WTC11 (cell line): Measurements from ENCODE around the gene STARD13. TPM values are rescaled to one million over a fixed set of nuclear protein-coding genes. Genes with fewer than 3 reads are reported as not detected.

Source experiments
- ATAC-seq: fragments of 200-7000 bp; cut with Tn5 transposase; 2 replicates; pipeline ENCODE4 v1.10.0; 2021; ENCODE audit warnings: mild to moderate bottlenecking, moderate library complexity
- CTCF ChIA-PET: fragments of 300-600 bp; sonication (Branson Sonifier 250); formaldehyde crosslinking; loops from one replicate; lab custom pipeline; 2021; ENCODE audit warnings: antibody characterized with exemption; lab: Charles Lee
- POLR2A ChIA-PET: fragments of 350-600 bp; sonication (Branson Sonifier 250); formaldehyde crosslinking; loops from one replicate; lab custom pipeline; 2021; ENCODE audit warnings: antibody characterized with exemption; lab: Charles Lee
- DNase-seq: peaks from one replicate; pipeline ENCODE4 v3.0.0; 2021; ENCODE audit warnings: low spot score
- H3K27ac Mint-ChIP-seq: 2 replicates; pipeline ENCODE4 v1.8.0; 2021; ENCODE audit warnings: mixed read lengths
- H3K27me3 Mint-ChIP-seq: 2 replicates; pipeline ENCODE4 v1.8.0; 2021; ENCODE audit warnings: low read depth, mild to moderate bottlenecking, moderate library complexity, mixed read lengths
- H3K36me3 Mint-ChIP-seq: 2 replicates; pipeline ENCODE4 v1.8.0; 2021; ENCODE audit warnings: mixed read lengths
- H3K4me1 Mint-ChIP-seq: 2 replicates; pipeline ENCODE4 v1.8.0; 2022; ENCODE audit warnings: mixed read lengths
- H3K4me3 Mint-ChIP-seq: 2 replicates; pipeline ENCODE4 v1.8.0; 2021; ENCODE audit warnings: mild to moderate bottlenecking, moderate library complexity, mixed read lengths
- H3K9me3 Mint-ChIP-seq: 2 replicates; pipeline ENCODE4 v1.8.0; 2021; ENCODE audit warnings: mixed read lengths
- AR ChIP-seq: fragments of 250-450 bp; sonication (Bioruptor Pico); IDR thresholded peaks from 2 replicates; pipeline ENCODE4 v1.9.0; 2021; ENCODE audit warnings: mild to moderate bottlenecking
- ARID4B ChIP-seq: sonication (generic); formaldehyde crosslinking; IDR thresholded peaks from 2 replicates; pipeline ENCODE4 v1.8.0; 2023; ENCODE audit warnings: missing genetic modification reagents, mild to moderate bottlenecking, borderline replicate concordance
- EMX1 ChIP-seq: fragments of 250-450 bp; sonication (Bioruptor Pico); IDR thresholded peaks from 2 replicates; pipeline ENCODE4 v1.8.0; 2021; ENCODE audit warnings: mild to moderate bottlenecking
- GTF2I ChIP-seq: fragments of 250-450 bp; sonication (Bioruptor Pico); conservative IDR thresholded peaks from 2 replicates; pipeline ENCODE4 v1.4.0; 2021; ENCODE audit warnings: mild to moderate bottlenecking
- JAZF1 ChIP-seq: fragments of 250-450 bp; sonication (Bioruptor Pico); IDR thresholded peaks from 2 replicates; pipeline ENCODE4 v1.9.0; 2021; ENCODE audit warnings: moderate library complexity, mild to moderate bottlenecking, inconsistent platforms
- RELA ChIP-seq: sonication (generic); formaldehyde crosslinking; IDR thresholded peaks from 2 replicates; pipeline ENCODE4 v1.8.1; 2022; ENCODE audit warnings: missing genetic modification reagents, mild to moderate bottlenecking, borderline replicate concordance
- SP1 ChIP-seq: sonication (generic); formaldehyde crosslinking; conservative IDR thresholded peaks from 2 replicates; pipeline ENCODE4 v1.8.1; 2022; ENCODE audit warnings: missing genetic modification reagents
- STAT6 ChIP-seq: sonication (generic); formaldehyde crosslinking; conservative IDR thresholded peaks from 2 replicates; pipeline ENCODE4 v1.8.1; 2023; ENCODE audit warnings: mild to moderate bottlenecking, low read depth, missing genetic modification reagents, moderate library complexity
- ZNF219 ChIP-seq: sonication (generic); formaldehyde crosslinking; IDR thresholded peaks from 2 replicates; pipeline ENCODE4 v1.8.0; 2023; ENCODE audit warnings: missing genetic modification reagents, mild to moderate bottlenecking, borderline replicate concordance
- ZNF263 ChIP-seq: sonication (generic); formaldehyde crosslinking; IDR thresholded peaks from 2 replicates; pipeline ENCODE4 v1.8.1; 2022; ENCODE audit warnings: low read depth, mild to moderate bottlenecking, moderate library complexity, missing genetic modification reagents
- ZNF512 ChIP-seq: sonication (generic); formaldehyde crosslinking; IDR thresholded peaks from 2 replicates; pipeline ENCODE4 v1.8.1; 2022; ENCODE audit warnings: missing genetic modification reagents, borderline replicate concordance
- ZNF671 ChIP-seq: fragments of 250-450 bp; sonication (Bioruptor Pico); IDR thresholded peaks from 2 replicates; pipeline ENCODE4 v1.8.0; 2021; ENCODE audit warnings: mild to moderate bottlenecking
- total RNA-seq: library from RNA; stranded (reverse); gene quantifications from 3 replicates; pipeline ENCODE4 v1.2.3, GENCODE V29; 2021
- TF ChIP-seq, protein P1 (sequence below): sonication (generic); formaldehyde crosslinking; IDR thresholded peaks from 2 replicates; pipeline ENCODE4 v1.8.1; 2023; ENCODE audit warnings: mild to moderate bottlenecking, missing genetic modification reagents
- TF ChIP-seq, protein P2 (sequence below): sonication (generic); formaldehyde crosslinking; IDR thresholded peaks from 2 replicates; pipeline ENCODE4 v1.8.0; 2022; ENCODE audit warnings: mild to moderate bottlenecking, missing genetic modification reagents
- TF ChIP-seq, protein P3 (sequence below): sonication (generic); formaldehyde crosslinking; IDR thresholded peaks from 2 replicates; pipeline ENCODE4 v1.8.1; 2022; ENCODE audit warnings: mild to moderate bottlenecking, moderate library complexity, missing genetic modification reagents

The STARD13 gene
- total RNA-seq, 1 experiment from 2014 or later = 4.4 TPM

DNA sequence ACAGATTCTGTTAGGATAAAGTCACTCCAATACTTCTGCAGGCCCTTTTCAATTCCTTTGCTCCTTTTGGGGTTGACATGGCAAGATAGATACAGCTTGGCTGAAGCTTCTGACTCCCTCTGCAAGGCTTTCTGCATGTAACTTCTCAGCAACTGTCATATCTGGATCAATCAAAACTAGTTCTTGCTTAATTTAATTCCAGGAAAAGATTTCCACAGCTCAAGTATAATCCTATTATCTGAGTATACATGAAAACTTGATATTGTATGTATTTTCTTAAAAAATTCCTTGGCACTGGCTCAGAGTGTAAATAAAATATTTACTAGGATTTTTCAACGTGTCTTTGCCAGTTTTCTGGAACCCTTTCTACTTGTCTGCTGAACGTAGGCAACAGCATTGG, 109.6 kb downstream of the STARD13 start:
- CTCF ChIA-PET = no interaction called here
- Mint-ChIP-seq H3K4me3 (no peak overlapping the region), H3K9me3 (no peaks in the 10 kb centered on the region), H3K4me1 (peaks cover 17% of the 10 kb centered on the region), H3K36me3 (no peaks in the 10 kb centered on the region), H3K27ac (no peak overlapping the region), H3K27me3 (peaks cover 44% of the 10 kb centered on the region)
- POLR2A ChIA-PET = no interaction called here
- DNase-seq = no peak
- no peak for ATAC-seq
- TF ChIP-seq SP1 (no peak), ZNF263 (CRISPR knock-in tag) (no peak), STAT6 (no peak), JAZF1 (CRISPR knock-in tag) (no peak), ZNF671 (no peak), EMX1 (CRISPR knock-in tag) (no peak), ARID4B (CRISPR knock-in tag) (no peak), RELA (CRISPR knock-in tag) (no peak), ZNF219 (CRISPR knock-in tag) (no peak), GTF2I (CRISPR knock-in tag) (no peak), AR (CRISPR knock-in tag) (no peak), ZNF512 (CRISPR knock-in tag) (no peak)
- TF ChIP-seq, protein P1, sequence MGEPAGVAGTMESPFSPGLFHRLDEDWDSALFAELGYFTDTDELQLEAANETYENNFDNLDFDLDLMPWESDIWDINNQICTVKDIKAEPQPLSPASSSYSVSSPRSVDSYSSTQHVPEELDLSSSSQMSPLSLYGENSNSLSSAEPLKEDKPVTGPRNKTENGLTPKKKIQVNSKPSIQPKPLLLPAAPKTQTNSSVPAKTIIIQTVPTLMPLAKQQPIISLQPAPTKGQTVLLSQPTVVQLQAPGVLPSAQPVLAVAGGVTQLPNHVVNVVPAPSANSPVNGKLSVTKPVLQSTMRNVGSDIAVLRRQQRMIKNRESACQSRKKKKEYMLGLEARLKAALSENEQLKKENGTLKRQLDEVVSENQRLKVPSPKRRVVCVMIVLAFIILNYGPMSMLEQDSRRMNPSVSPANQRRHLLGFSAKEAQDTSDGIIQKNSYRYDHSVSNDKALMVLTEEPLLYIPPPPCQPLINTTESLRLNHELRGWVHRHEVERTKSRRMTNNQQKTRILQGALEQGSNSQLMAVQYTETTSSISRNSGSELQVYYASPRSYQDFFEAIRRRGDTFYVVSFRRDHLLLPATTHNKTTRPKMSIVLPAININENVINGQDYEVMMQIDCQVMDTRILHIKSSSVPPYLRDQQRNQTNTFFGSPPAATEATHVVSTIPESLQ (CRISPR knock-in tag) = no peak
- TF ChIP-seq, protein P2, sequence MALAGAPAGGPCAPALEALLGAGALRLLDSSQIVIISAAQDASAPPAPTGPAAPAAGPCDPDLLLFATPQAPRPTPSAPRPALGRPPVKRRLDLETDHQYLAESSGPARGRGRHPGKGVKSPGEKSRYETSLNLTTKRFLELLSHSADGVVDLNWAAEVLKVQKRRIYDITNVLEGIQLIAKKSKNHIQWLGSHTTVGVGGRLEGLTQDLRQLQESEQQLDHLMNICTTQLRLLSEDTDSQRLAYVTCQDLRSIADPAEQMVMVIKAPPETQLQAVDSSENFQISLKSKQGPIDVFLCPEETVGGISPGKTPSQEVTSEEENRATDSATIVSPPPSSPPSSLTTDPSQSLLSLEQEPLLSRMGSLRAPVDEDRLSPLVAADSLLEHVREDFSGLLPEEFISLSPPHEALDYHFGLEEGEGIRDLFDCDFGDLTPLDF (CRISPR knock-in tag) = no peak
- TF ChIP-seq, protein P3, sequence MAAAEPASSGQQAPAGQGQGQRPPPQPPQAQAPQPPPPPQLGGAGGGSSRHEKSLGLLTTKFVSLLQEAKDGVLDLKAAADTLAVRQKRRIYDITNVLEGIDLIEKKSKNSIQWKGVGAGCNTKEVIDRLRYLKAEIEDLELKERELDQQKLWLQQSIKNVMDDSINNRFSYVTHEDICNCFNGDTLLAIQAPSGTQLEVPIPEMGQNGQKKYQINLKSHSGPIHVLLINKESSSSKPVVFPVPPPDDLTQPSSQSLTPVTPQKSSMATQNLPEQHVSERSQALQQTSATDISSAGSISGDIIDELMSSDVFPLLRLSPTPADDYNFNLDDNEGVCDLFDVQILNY (CRISPR knock-in tag) = no peak
- TF ChIP-seq, all 79 proteins: peak for 0
